Upper lobe of right lung (tissue), 1 donor: Measurements from ENCODE around the gene ITPR2. TPM values are rescaled to one million over a fixed set of nuclear protein-coding genes. Genes with fewer than 3 reads are reported as not detected.

Experiments used
- ATAC-seq: fragments of 200-7000 bp; cut with Tn5 transposase; one replicate; pipeline ENCODE4 v1.9.1; 2020; ENCODE audit warnings: mild to moderate bottlenecking, moderate library complexity
- DNase-seq: peaks from one replicate; pipeline ENCODE4 v3.0.0-alpha.2; 2020
- H3K27ac ChIP-seq: fragments of 200-600 bp; one replicate; pipeline ENCODE4 v1.8.0; 2022
- H3K27me3 ChIP-seq: fragments of 200-600 bp; one replicate; pipeline ENCODE4 v1.8.0; 2022; ENCODE audit warnings: mild to moderate bottlenecking
- H3K36me3 ChIP-seq: fragments of 200-600 bp; one replicate; pipeline ENCODE4 v1.8.0; 2022
- H3K4me1 ChIP-seq: fragments of 200-600 bp; one replicate; pipeline ENCODE4 v1.8.0; 2022
- H3K4me3 ChIP-seq: fragments of 200-600 bp; one replicate; pipeline ENCODE4 v1.8.0; 2022; ENCODE audit warnings: mild to moderate bottlenecking
- H3K9me3 ChIP-seq: fragments of 200-600 bp; one replicate; pipeline ENCODE4 v1.8.0; 2022
- intact Hi-C: fragments of 100-400 bp; cut with DNase I; formaldehyde crosslinking; loops from one replicate; pipeline ENCODE4 v1.11.0; 2022
- total RNA-seq: library from RNA; stranded (reverse); fragmentation: NEBNext Ultra II Directional; extraction: Animal tissue kit (Norgen Biotek cat#: 25700); gene quantifications from one replicate; pipeline ENCODE4 v1.2.1, GENCODE V29; 2021
- TF ChIP-seq, protein P1 (sequence below): fragments of 200-600 bp; IDR thresholded peaks from one replicate; pipeline ENCODE4 v1.8.0; 2022; ENCODE audit warnings: antibody characterized with exemption
- donor health status: DM: no; HTN: yes; CAD: no; lungs with severe emphysema.

The ITPR2 gene
- total RNA-seq, 1 donor from 2014 or later, result 50.8 TPM

GRCh38 chr12:26535826-26536225, 297.2 kb downstream of the ITPR2 start:
- H3K9me3 ChIP-seq, result no peaks in the 10 kb centered on the region
- H3K36me3 ChIP-seq, result no peaks in the 10 kb centered on the region
- intact Hi-C loops, result no loop called here
- H3K4me1 ChIP-seq, result no peaks in the 10 kb centered on the region
- no peaks in the 10 kb centered on the region for H3K27me3 ChIP-seq
- no peak overlapping the region for H3K4me3 ChIP-seq
- TF ChIP-seq, protein P1, sequence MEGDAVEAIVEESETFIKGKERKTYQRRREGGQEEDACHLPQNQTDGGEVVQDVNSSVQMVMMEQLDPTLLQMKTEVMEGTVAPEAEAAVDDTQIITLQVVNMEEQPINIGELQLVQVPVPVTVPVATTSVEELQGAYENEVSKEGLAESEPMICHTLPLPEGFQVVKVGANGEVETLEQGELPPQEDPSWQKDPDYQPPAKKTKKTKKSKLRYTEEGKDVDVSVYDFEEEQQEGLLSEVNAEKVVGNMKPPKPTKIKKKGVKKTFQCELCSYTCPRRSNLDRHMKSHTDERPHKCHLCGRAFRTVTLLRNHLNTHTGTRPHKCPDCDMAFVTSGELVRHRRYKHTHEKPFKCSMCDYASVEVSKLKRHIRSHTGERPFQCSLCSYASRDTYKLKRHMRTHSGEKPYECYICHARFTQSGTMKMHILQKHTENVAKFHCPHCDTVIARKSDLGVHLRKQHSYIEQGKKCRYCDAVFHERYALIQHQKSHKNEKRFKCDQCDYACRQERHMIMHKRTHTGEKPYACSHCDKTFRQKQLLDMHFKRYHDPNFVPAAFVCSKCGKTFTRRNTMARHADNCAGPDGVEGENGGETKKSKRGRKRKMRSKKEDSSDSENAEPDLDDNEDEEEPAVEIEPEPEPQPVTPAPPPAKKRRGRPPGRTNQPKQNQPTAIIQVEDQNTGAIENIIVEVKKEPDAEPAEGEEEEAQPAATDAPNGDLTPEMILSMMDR, result no peak
- ATAC-seq (no peak), DNase-seq (no peak)
- H3K27ac ChIP-seq, result no peak overlapping the region

DNA sequence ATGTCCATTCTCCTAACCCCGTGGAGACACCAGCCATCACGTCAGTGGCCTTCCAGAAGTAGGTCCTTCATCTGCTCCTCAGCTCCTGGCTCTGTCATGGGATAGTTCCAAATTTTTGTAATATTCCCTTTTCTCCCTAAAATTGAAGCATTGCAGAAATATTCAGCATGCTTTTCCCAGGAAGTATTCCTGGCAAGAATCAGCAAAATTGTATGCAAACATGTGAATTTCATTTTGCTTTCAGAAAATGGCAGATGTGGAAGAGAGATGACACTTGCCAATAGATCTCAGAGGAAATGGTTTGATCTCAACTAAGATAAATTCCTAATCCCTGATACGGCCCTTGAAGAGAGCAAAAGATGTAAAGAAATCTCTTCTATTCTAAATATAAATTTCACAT, 298.9 kb downstream of the ITPR2 start:
- no peaks in the 10 kb centered on the region for H3K27me3 ChIP-seq
- H3K36me3 ChIP-seq, result no peaks in the 10 kb centered on the region
- ATAC-seq (no peak), DNase-seq (no peak)
- TF ChIP-seq, protein P1, result no peak
- H3K4me1 ChIP-seq, result no peaks in the 10 kb centered on the region
- H3K9me3 ChIP-seq, result no peaks in the 10 kb centered on the region
- H3K4me3 ChIP-seq, result no peak overlapping the region
- intact Hi-C loops, result no loop called here
- H3K27ac ChIP-seq, result no peak overlapping the region

- intact Hi-C loops, result no loop called here
- H3K4me3 ChIP-seq, result no peak overlapping the region
- no peak for DNase-seq
- H3K9me3 ChIP-seq, result no peaks in the 10 kb centered on the region
- no peak for ATAC-seq
- no peaks in the 10 kb centered on the region for H3K27me3 ChIP-seq
- no peaks in the 10 kb centered on the region for H3K36me3 ChIP-seq
- TF ChIP-seq, protein P1, result no peak
- H3K27ac ChIP-seq, result no peak overlapping the region
- H3K4me1 ChIP-seq, result no peaks in the 10 kb centered on the region
Observed at GRCh38 chr12:26533211-26533610, 299.8 kb downstream of the ITPR2 start.

DNA sequence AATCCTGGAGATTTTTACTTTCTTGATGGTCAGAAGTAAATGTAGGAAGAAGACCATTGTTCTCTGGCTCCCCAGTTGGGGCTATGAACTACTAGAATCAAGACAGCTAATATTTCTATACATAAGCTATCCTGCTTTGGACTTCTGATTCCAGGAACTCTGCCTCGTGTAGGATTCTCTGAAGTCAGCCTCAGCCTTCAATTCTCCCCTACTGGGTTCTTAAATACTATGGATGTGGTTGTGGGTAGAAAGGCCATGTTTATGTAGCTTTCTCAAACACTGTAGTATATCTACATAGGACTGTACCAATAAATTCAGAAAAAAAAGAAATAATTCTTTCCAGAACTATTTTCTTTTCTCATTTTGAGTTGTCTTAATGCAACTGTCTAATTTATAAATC, 302.5 kb downstream of the ITPR2 start:
- TF ChIP-seq, protein P1, result no peak
- Histone ChIP-seq H3K27ac (no peak overlapping the region), H3K4me3 (no peak overlapping the region), H3K27me3 (no peaks in the 10 kb centered on the region), H3K4me1 (no peaks in the 10 kb centered on the region), H3K9me3 (peaks cover 6% of the 10 kb centered on the region), H3K36me3 (no peaks in the 10 kb centered on the region)
- no peak for DNase-seq
- no peak for ATAC-seq
- intact Hi-C loops, result no loop called here

DNA sequence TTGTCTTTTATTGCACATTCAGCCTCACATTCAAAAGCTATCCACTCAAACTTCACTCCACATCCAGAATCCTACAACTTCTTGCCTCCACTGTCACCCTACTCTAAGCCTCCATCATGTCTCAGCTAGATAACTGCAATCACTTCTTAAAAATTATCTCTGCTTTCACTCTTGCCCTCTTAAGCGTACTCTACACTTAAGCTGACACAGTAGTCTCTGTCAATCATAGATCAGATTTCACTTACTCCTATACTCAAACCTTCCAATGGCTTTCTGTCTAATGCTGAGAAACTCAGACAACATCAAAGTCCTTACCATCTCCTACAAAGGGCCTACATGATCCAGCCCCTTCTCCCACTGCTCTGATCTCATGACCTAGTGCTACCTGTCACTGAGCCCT, 304.1 kb downstream of the ITPR2 start:
- TF ChIP-seq, protein P1, result no peak
- intact Hi-C loops, result no loop called here

DNA sequence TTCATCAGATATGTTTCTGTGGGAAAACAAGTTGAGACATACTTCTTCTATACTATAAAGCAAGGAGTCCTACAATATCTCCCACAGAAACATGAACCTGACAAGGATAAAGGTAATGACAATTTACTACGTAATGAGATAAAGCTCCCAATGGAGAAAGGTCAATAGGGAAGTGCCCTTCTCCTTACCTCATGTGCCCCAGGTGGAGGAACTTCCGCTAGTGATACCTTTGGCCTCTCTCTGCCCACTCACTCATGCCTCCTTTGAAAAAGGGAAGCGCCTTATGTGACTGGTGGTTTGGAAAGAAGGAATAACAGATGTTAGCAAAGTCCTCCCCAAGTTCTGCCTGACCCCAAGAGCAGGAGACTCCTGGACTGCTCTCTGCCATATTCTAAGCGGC, 305.3 kb downstream of the ITPR2 start:
- Histone ChIP-seq H3K36me3 (no peaks in the 10 kb centered on the region), H3K4me3 (no peak overlapping the region), H3K27ac (no peak overlapping the region), H3K4me1 (peaks cover 8% of the 10 kb centered on the region), H3K9me3 (peaks cover 13% of the 10 kb centered on the region), H3K27me3 (no peaks in the 10 kb centered on the region)
- DNase-seq (no peak), ATAC-seq (peak; percentile 8)
- TF ChIP-seq, protein P1, result no peak
- intact Hi-C loops, result no loop called here

More for the DNA sequence above, 304.1 kb downstream of the ITPR2 start:
- ATAC-seq (no peak), DNase-seq (no peak)
- H3K4me3 ChIP-seq, result no peak overlapping the region
- H3K36me3 ChIP-seq, result no peaks in the 10 kb centered on the region
- no peaks in the 10 kb centered on the region for H3K4me1 ChIP-seq
- no peaks in the 10 kb centered on the region for H3K27me3 ChIP-seq
- no peak overlapping the region for H3K27ac ChIP-seq
- peaks cover 13% of the 10 kb centered on the region for H3K9me3 ChIP-seq
